ENCODE results near the gene SLC35E4. TPM values are rescaled to one million over a fixed set of nuclear protein-coding genes. Genes with fewer than 3 reads are reported as not detected.

SLC35E4 gene
- total RNA-seq, 1 donor from 2014 or later, result 6.5 TPM

- FAIRE-seq (no peak), DNase-seq (ENCODE audit: low spot score in 2 of 2) (no peak)
Measured at GRCh38 chr22:30681831-30682230, 46.2 kb downstream of the SLC35E4 start.

DNA sequence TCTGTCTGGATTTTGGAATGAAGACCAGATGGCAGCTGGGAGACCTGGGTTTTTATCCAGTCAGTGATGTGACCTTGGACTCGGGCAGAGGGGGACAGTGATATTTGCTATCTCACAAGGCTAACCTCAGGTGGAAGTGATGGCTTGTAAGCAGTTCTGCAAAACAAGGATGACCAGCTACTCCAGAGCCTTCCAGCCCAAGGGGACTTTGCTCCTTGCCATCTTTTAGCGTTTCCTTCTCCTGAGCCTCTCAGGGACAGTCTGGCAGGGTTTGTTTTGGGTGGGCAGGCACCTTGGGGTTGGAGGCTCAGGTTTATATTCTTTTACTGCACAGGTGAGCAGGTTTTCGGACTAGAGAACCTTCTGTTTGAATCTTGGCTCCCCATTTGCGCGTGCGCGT lies 49.6 kb downstream of the SLC35E4 start:
- FAIRE-seq, result no peak

DNA sequence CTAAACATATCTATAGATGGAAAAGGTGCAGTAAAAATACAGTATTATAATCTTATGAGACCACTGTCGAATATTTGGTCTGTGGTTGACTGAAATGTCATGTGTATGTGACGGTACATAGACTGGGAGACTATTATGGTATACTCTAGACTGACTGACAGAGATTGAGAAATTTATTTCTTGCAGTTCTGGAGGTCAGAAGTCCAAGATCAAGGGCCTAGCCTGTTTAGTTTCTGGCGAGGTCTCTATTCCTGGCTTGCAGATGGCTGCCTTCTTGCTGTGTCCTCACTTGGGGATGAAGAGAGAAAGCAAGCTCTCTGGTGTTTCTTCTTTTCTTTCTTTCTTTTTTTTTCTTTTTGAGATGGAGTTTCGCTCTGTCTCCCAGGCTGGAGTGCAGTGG lies 51.8 kb downstream of the SLC35E4 start:
- no peak for DNase-seq (ENCODE audit: low spot score in 2 of 2)
- no peak for FAIRE-seq

More for the DNA sequence above, 49.6 kb downstream of the SLC35E4 start:
- DNase-seq (ENCODE audit: low spot score in 2 of 2), result no peak

DNA sequence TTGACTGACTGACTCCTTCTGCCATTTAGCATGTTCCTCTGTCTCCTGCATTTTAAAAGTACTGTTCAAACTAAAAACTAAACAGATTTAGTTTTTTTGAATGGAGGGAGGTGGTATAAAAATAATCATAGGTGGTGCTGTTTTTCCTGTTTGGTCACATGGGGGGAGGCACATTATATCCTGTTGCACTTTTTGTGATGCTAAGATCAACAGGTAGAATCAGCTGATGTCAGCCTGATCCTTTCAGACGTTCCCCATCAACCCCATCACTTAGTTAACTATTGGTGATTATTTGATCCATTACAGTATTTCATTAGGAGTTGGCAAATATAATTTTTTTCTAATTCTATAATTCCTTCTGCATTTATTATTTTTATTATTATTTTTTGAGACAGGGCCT lies 54.0 kb downstream of the SLC35E4 start:
- DNase-seq (ENCODE audit: low spot score in 2 of 2), result no peak
- no peak for FAIRE-seq

GRCh38 chr22:30691204-30691603 lies 55.6 kb downstream of the SLC35E4 start:
- FAIRE-seq (no peak), DNase-seq (ENCODE audit: low spot score in 2 of 2) (no peak)

DNA sequence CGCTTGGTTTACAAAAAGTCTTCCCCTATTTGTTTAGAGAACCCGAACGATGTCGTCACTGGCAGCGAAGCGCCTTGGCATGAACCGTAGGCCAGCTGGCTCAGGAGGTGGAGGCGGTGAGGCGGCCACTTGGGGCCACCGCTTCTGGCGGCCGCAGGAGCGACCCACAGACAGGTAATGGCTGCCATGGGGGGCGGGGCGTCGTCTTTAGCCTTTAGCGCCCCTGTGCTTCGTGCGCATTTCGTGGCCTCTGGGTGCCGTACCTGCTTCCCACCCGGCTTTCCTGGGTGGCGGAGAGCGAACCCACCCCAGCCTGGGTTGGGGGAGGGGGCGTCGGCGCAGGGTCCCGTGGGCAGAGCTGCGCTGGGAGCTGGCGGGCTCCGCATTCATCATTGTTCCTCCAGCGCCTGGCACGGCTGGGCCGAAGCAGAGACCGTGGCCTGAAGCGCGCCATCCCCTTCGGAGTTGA lies 58.6 kb downstream of the SLC35E4 start:
- FAIRE-seq, result no peak
- peak; percentile 59 to 62 for DNase-seq (ENCODE audit: low spot score in 2 of 2)

DNA sequence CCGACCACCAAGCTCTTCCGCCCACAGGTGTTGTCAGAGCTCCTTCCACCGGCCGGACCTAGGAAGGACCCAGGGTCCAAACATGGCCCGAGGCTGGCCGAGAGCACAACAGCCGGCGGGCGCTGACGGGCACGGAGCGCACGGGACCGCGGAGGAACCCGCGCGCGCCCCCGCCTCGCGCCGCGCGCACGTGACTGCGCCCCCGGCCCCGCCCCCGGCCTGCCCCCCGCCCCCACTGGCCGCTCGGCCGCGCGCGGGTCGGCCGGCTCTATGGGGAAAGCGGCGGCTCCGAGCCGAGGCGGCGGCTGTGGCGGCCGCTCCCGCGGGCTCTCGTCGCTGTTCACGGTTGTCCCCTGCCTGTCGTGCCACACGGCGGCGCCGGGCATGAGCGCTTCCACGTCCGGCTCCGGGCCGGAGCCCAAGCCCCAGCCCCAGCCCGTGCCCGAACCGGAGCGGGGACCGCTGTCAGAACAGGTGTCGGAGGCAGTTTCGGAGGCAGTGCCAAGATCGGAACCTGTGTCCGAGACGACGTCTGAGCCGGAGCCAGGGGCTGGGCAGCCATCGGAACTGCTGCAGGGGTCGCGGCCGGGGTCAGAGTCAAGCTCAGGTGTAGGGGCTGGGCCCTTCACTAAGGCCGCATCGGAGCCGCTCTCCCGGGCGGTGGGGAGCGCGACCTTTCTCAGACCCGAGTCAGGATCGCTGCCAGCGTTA lies 59.2 kb downstream of the SLC35E4 start, which contains the start of gene OSBP2:
Gene OSBP2 (plus strand): TSS at position 235 of the 711 bp plus-strand sequence. CDS start 36 bp downstream, at position 271.
- FAIRE-seq, result no peak
- DNase-seq (ENCODE audit: low spot score in 2 of 2), result peak; percentile 77 to 87

GRCh38 chr22:30695351-30695851 lies 59.8 kb downstream of the SLC35E4 start:
- peak in 1 of 2 donors; percentile 52 for DNase-seq (ENCODE audit: low spot score in 2 of 2)
- no peak for FAIRE-seq

- no peak for FAIRE-seq
Measured at GRCh38 chr22:30695871-30696655, 60.5 kb downstream of the SLC35E4 start.

More at GRCh38 chr22:30695871-30696655, 60.5 kb downstream of the SLC35E4 start:
- DNase-seq (ENCODE audit: low spot score in 2 of 2), result peak in 1 of 2 donors; percentile 31

Other genes starting within 250 kb of the SLC35E4 start
- gene RNF215, start 248.4 kb upstream of the SLC35E4 start, total RNA-seq, result 22.4 TPM
- 6.5 TPM for gene SEC14L2, start 238.8 kb upstream of the SLC35E4 start, total RNA-seq
- gene MTFP1, start 210.0 kb upstream of the SLC35E4 start, total RNA-seq, result 0.41 TPM
- gene SEC14L3, start 163.8 kb upstream of the SLC35E4 start, total RNA-seq, result not detected
- not detected for gene SEC14L4, start 130.1 kb upstream of the SLC35E4 start, total RNA-seq
- 0.82 TPM for gene SEC14L6, start 89.0 kb upstream of the SLC35E4 start, total RNA-seq
- gene GAL3ST1, start 61.1 kb upstream of the SLC35E4 start, total RNA-seq, result 1.2 TPM
- gene PES1, start 43.9 kb upstream of the SLC35E4 start, total RNA-seq, result 52.2 TPM
- 11.0 TPM for gene TCN2, start 28.6 kb upstream of the SLC35E4 start, total RNA-seq
- gene DUSP18, start 32.1 kb downstream of the SLC35E4 start, total RNA-seq, result 21.2 TPM
- gene OSBP2, start 59.1 kb downstream of the SLC35E4 start, total RNA-seq, result 19.2 TPM

Measured in frontal cortex (tissue), 4 donors.